ENCODE measurements around the gene PLET1. TPM values are rescaled to one million over a fixed set of nuclear protein-coding genes. Genes with fewer than 3 reads are reported as not detected.

Gene PLET1
- total and polyA plus RNA-seq, 9 of the 15 experiments (the other 6 are each of a cell fraction or from before 2014, with no cell fraction given): not detected

DNA sequence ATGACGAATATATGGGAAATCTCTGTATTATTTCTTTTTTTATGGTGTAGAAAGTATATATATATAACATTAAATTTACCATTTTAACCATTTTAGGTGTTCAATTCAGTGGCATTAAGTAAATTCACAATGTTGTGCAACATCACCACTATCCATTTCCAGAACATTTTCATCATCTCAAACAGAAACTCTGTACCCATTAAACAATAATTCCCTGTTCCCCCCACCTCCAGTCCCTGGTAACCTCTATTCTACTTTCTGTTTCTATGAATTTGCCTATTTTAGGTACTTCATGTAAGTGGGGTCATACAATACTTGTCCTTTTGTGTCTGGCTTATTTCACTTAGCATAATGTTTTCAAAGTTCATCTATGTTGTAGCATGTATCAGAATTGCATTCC is 49.8 kb downstream of the PLET1 start (continued):
- TF ChIP-seq, protein P1, sequence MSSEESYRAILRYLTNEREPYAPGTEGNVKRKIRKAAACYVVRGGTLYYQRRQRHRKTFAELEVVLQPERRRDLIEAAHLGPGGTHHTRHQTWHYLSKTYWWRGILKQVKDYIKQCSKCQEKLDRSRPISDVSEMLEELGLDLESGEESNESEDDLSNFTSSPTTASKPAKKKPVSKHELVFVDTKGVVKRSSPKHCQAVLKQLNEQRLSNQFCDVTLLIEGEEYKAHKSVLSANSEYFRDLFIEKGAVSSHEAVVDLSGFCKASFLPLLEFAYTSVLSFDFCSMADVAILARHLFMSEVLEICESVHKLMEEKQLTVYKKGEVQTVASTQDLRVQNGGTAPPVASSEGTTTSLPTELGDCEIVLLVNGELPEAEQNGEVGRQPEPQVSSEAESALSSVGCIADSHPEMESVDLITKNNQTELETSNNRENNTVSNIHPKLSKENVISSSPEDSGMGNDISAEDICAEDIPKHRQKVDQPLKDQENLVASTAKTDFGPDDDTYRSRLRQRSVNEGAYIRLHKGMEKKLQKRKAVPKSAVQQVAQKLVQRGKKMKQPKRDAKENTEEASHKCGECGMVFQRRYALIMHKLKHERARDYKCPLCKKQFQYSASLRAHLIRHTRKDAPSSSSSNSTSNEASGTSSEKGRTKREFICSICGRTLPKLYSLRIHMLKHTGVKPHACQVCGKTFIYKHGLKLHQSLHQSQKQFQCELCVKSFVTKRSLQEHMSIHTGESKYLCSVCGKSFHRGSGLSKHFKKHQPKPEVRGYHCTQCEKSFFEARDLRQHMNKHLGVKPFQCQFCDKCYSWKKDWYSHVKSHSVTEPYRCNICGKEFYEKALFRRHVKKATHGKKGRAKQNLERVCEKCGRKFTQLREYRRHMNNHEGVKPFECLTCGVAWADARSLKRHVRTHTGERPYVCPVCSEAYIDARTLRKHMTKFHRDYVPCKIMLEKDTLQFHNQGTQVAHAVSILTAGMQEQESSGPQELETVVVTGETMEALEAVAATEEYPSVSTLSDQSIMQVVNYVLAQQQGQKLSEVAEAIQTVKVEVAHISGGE (CRISPR knock-in tag; IDR thresholded peaks at IDR 0.05): no peak
- TF ChIP-seq SMARCC2 (IDR thresholded peaks at IDR 0.05; ENCODE audit: low read depth): no peak
- TF ChIP-seq FOXA1 (IDR thresholded peaks at IDR 0.05; ENCODE audit: borderline replicate concordance): no peak

DNA sequence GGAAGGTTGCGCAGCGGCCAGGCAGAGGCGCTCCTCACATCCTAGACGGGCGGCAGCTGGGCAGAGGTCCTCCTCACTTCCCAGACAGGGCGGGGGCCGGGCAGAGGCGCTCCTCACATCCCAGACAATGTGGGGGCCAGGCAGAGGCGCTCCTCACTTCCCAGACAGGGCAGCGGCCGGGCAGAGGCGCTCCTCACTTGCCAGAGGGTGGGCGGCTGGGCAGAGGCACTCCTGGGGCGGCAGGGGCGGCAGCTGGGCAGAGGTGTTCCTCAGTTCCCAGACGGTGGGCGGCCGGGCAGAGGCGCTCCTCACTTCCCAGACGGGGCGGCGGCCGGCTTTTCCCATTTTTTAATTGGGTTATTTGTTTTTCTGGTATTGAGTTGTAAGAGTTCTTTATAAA is 54.6 kb downstream of the PLET1 start:
- intact Hi-C loops (cut with micrococcal nuclease): no loop called here

More for the DNA sequence above, 54.6 kb downstream of the PLET1 start:
- 17% methylated on average over 19 of the region's 23 CpGs for WGBS (ENCODE audit: insufficient coverage, low coverage, missing lambda C conversion rate)
- no peak overlapping the region for H3K4me3 ChIP-seq
- no peaks in the 10 kb centered on the region; a peak in 2 of 5 replicates for H3K27me3 ChIP-seq (ENCODE audit: control insufficient read depth in 2 of 2, insufficient read depth in 2 of 2, low read length in 2 of 2)
- in situ Hi-C loops (cut with MboI): no loop called here
- no peak overlapping the region for H3K4me2 ChIP-seq (ENCODE audit: insufficient read depth, low read length)
- H4K20me1 ChIP-seq (replicated peaks; ENCODE audit: control insufficient read depth, insufficient read depth, low read length): no peaks in the 10 kb centered on the region
- no peaks in the 10 kb centered on the region for H3K9me3 ChIP-seq (replicated peaks; ENCODE audit: control insufficient read depth, insufficient read depth, low read depth, low read length)
- TF ChIP-seq, protein P2, sequence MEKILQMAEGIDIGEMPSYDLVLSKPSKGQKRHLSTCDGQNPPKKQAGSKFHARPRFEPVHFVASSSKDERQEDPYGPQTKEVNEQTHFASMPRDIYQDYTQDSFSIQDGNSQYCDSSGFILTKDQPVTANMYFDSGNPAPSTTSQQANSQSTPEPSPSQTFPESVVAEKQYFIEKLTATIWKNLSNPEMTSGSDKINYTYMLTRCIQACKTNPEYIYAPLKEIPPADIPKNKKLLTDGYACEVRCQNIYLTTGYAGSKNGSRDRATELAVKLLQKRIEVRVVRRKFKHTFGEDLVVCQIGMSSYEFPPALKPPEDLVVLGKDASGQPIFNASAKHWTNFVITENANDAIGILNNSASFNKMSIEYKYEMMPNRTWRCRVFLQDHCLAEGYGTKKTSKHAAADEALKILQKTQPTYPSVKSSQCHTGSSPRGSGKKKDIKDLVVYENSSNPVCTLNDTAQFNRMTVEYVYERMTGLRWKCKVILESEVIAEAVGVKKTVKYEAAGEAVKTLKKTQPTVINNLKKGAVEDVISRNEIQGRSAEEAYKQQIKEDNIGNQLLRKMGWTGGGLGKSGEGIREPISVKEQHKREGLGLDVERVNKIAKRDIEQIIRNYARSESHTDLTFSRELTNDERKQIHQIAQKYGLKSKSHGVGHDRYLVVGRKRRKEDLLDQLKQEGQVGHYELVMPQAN (IDR thresholded peaks at IDR 0.05; ENCODE audit: borderline replicate concordance): no peak
- TF ChIP-seq ZNF444 (CRISPR knock-in tag; IDR thresholded peaks at IDR 0.05): no peak
- no peak for TF ChIP-seq ZNF75A (CRISPR knock-in tag; IDR thresholded peaks at IDR 0.05)
- no peak for TF ChIP-seq NRF1 (conservative IDR thresholded peaks at IDR 0.05 in 1 of 2, IDR thresholded peaks at IDR 0.05 in 1 of 2)
- TF ChIP-seq, protein P3, sequence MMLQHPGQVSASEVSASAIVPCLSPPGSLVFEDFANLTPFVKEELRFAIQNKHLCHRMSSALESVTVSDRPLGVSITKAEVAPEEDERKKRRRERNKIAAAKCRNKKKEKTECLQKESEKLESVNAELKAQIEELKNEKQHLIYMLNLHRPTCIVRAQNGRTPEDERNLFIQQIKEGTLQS (IDR thresholded peaks at IDR 0.05): no peak
- TF ChIP-seq, protein P3 (CRISPR knock-in tag; conservative IDR thresholded peaks at IDR 0.05): no peak
- TF ChIP-seq SNRNP70 (optimal IDR thresholded peaks at IDR 0.05; ENCODE audit: low read depth, low read length): no peak
- TF ChIP-seq NFIX (CRISPR knock-in tag; IDR thresholded peaks at IDR 0.05; ENCODE audit: low read depth): no peak
- BruUV-seq (replicated peaks): no TSS peak
- POLR2A ChIA-PET: no interaction called here
- no peaks in the 10 kb centered on the region for H3K79me2 ChIP-seq (ENCODE audit: control insufficient read depth, insufficient read depth, low read length)
- ATAC-seq (no peak), FAIRE-seq (no peak), DNase-seq (ENCODE audit: extremely low read depth in 1 of 4, low spot score in 3 of 4) (no peak)
- H3K36me3 ChIP-seq (ENCODE audit: control insufficient read depth, insufficient read depth, low read length): no peaks in the 10 kb centered on the region
- no peak overlapping the region for H3K27ac ChIP-seq (ENCODE audit: extremely low read depth, low read depth, low read length)
- H3K4me1 ChIP-seq (replicated peaks in 1 of 2; ENCODE audit: control insufficient read depth in 2 of 2, insufficient read depth in 2 of 2, low read length in 2 of 2): no peaks in the 10 kb centered on the region
- no peak overlapping the region for H2AFZ ChIP-seq (ENCODE audit: low read depth, low read length)
- CTCF ChIA-PET (ENCODE audit: low intra/inter-chr PET ratio): no interaction called here
- H3K9ac ChIP-seq (ENCODE audit: insufficient read depth in 1 of 2, low read depth in 2 of 2, low read length in 2 of 2): no peak overlapping the region
- no peaks in the 10 kb centered on the region for H3K9me1 ChIP-seq (ENCODE audit: control insufficient read depth, insufficient read depth, low read length)
